K562 (cell line): Measurements from ENCODE around the gene CRIP1. TPM values are rescaled to one million over a fixed set of nuclear protein-coding genes. Genes with fewer than 3 reads are reported as not detected.

Experiments used
- ATAC-seq: fragments of 200-7000 bp; cut with Tn5 transposase; 3 replicates; pipeline ENCODE4 v1.9.1; 2020; ENCODE audit warnings: moderate library complexity
- BruUV-seq: library from RNA; stranded (reverse); fragments of 400-500 nt; replicated peaks from 2 replicates; lab custom pipeline; 2021; lab: Mats Ljungman, UMichigan
- CTCF ChIA-PET: fragments of 300-600 bp; formaldehyde crosslinking; extraction: SDS; loops from one replicate; lab custom pipeline; 2021; ENCODE audit warnings: low intra/inter-chr PET ratio; lab: Yijun Ruan, JAX
- POLR2A ChIA-PET: fragments of 300-600, 350-650 bp; sonication (Branson Sonifier 250); formaldehyde crosslinking; extraction: SDS; loops from one replicate; lab custom pipeline; 2021; ENCODE audit warnings: antibody characterized with exemption, inconsistent platforms; lab: Yijun Ruan, JAX
- DNase-seq, 4 experiments: peaks; one replicate each; pipeline versions ENCODE4 v3.0.0 to v3.0.0-alpha.2; 2011 to 2018; ENCODE audit warnings: low spot score in 3 of 4, mixed read lengths in 3 of 4; ENCODE audit errors: extremely low read depth in 1 of 4
- FAIRE-seq: peaks from 2 replicates; lab custom pipeline; 2011; peaks lifted over from hg19 to GRCh38; lab: Jason Lieb, UNC
- H2AFZ ChIP-seq: 2 replicates; pipeline ENCODE4 v1.6.0; 2011; ENCODE audit warnings: low read depth, low read length, control low read depth, inconsistent platforms
- H3K27ac ChIP-seq: fragments of 200-600 bp; 3 replicates; pipeline ENCODE4 v1.8.0; 2011; ENCODE audit warnings: low read depth, mild to moderate bottlenecking, control low read depth, inconsistent platforms, low read length, moderate library complexity, mixed read lengths; ENCODE audit errors: extremely low read depth
- H3K27me3 ChIP-seq, 2 experiments: fragments of 300-600 bp in 1 of 2; 2 replicates in 1 of 2; 3 replicates in 1 of 2; pipeline versions ENCODE4 v1.6.0 to v1.8.0; 2011; ENCODE audit warnings: inconsistent platforms in 2 of 2, low read length in 2 of 2, mild to moderate bottlenecking in 1 of 2, mixed read lengths in 1 of 2, moderate library complexity in 1 of 2; ENCODE audit not compliant: control insufficient read depth in 2 of 2, insufficient read depth in 2 of 2
- H3K36me3 ChIP-seq: fragments of 300-600 bp; 3 replicates; pipeline ENCODE4 v1.8.0; 2011; ENCODE audit warnings: mild to moderate bottlenecking, low read length, inconsistent platforms; ENCODE audit not compliant: control insufficient read depth, insufficient read depth
- H3K4me1 ChIP-seq, 2 experiments: fragments of 200-600 bp in 1 of 2; replicated peaks in 1 of 2; 2 replicates in 1 of 2; 3 replicates in 1 of 2; pipeline versions ENCODE4 v1.5.1 to v1.8.0; 2011; ENCODE audit warnings: inconsistent platforms in 2 of 2, low read length in 2 of 2, mild to moderate bottlenecking in 1 of 2, mixed read lengths in 1 of 2, moderate library complexity in 1 of 2; ENCODE audit not compliant: control insufficient read depth in 2 of 2, insufficient read depth in 2 of 2
- H3K4me2 ChIP-seq: 2 replicates; pipeline ENCODE4 v1.6.1; 2011; ENCODE audit warnings: low read length, control low read depth, inconsistent platforms, mixed read lengths; ENCODE audit not compliant: insufficient read depth
- H3K4me3 ChIP-seq: fragments of 200-600 bp; sonication (generic), shearing (Covaris generic); 2 replicates; pipeline ENCODE4 v1.5.1; 2016; ENCODE audit warnings: control low read depth, inconsistent platforms
- H3K79me2 ChIP-seq: fragments of 200-600 bp; 3 replicates; pipeline ENCODE4 v1.8.0; 2011; ENCODE audit warnings: low read length, inconsistent platforms; ENCODE audit not compliant: control insufficient read depth, insufficient read depth
- H3K9ac ChIP-seq, 2 experiments: 2 replicates each; pipeline versions ENCODE4 v1.6.0 to v1.6.1; 2011; ENCODE audit warnings: low read depth in 2 of 2, low read length in 2 of 2, control low read depth in 1 of 2, inconsistent platforms in 1 of 2, mild to moderate bottlenecking in 1 of 2, mixed read lengths in 1 of 2; ENCODE audit not compliant: insufficient read depth in 1 of 2
- H3K9me1 ChIP-seq: one replicate; pipeline ENCODE4 v1.6.0; 2011; ENCODE audit warnings: inconsistent platforms, mild to moderate bottlenecking, low read length, moderate library complexity; ENCODE audit not compliant: control insufficient read depth, insufficient read depth
- H3K9me3 ChIP-seq: replicated peaks from 2 replicates; pipeline ENCODE4 v1.5.1; 2011; ENCODE audit warnings: low read depth, low read length, inconsistent platforms; ENCODE audit not compliant: control insufficient read depth, insufficient read depth
- H4K20me1 ChIP-seq: replicated peaks from 2 replicates; pipeline ENCODE4 v1.6.1; 2011; ENCODE audit warnings: low read length, inconsistent platforms, mixed read lengths; ENCODE audit not compliant: control insufficient read depth, insufficient read depth
- CREB1 ChIP-seq, 2 experiments: sonication (generic) in 1 of 2; formaldehyde crosslinking in 1 of 2; IDR thresholded peaks; 2 replicates each; pipeline versions ENCODE4 v1.6.1 to v1.8.0; 2012 to 2022; ENCODE audit warnings: inconsistent platforms in 1 of 2, mild to moderate bottlenecking in 1 of 2, missing genetic modification reagents in 1 of 2, moderate library complexity in 1 of 2
- FOXA3 ChIP-seq, 2 experiments: fragments of 450-650 bp in 1 of 2; sonication (generic) in 1 of 2; formaldehyde crosslinking; IDR thresholded peaks in 1 of 2; conservative IDR thresholded peaks in 1 of 2; 2 replicates each; pipeline versions ENCODE4 v1.4.0 to v1.8.0; 2020 to 2022; ENCODE audit warnings: mild to moderate bottlenecking in 2 of 2, missing genetic modification reagents in 1 of 2
- HDAC1 ChIP-seq, 2 experiments: fragments of 450-650 bp; IDR thresholded peaks; 2 replicates each; pipeline ENCODE4 v1.6.1; 2016 to 2017; ENCODE audit warnings: inconsistent platforms in 1 of 2, mild to moderate bottlenecking in 1 of 2, moderate library complexity in 1 of 2
- IRF9 ChIP-seq: fragments of 450-650 bp; IDR thresholded peaks from 2 replicates; pipeline ENCODE4 v1.6.1; 2016; ENCODE audit warnings: missing biosample characterization, missing genetic modification characterization
- MEF2D ChIP-seq: conservative IDR thresholded peaks from 2 replicates; pipeline ENCODE4 v1.6.1; 2016; ENCODE audit warnings: low read depth, missing genetic modification characterization, missing compliant biosample characterization
- OTX1 ChIP-seq: fragments of 450-650 bp; formaldehyde crosslinking; IDR thresholded peaks from 2 replicates; pipeline ENCODE4 v1.4.0; 2022; ENCODE audit warnings: mild to moderate bottlenecking
- RB1 ChIP-seq: fragments of 450-650 bp; IDR thresholded peaks from 2 replicates; pipeline ENCODE4 v1.6.1; 2017; ENCODE audit warnings: low read depth, mild to moderate bottlenecking
- RREB1 ChIP-seq: fragments of 250-450 bp; sonication (Bioruptor Pico); IDR thresholded peaks from 2 replicates; pipeline ENCODE4 v1.4.0; 2020
- SMAD3 ChIP-seq: fragments of 450-650 bp; formaldehyde crosslinking; conservative IDR thresholded peaks from 2 replicates; pipeline ENCODE4 v1.4.0; 2020; ENCODE audit warnings: mild to moderate bottlenecking
- SMARCC2 ChIP-seq: fragments of 450-650 bp; IDR thresholded peaks from 2 replicates; pipeline ENCODE4 v1.6.1; 2017; ENCODE audit warnings: antibody characterized with exemption, moderate library complexity, mild to moderate bottlenecking, low read depth
- TAF1 ChIP-seq: IDR thresholded peaks from 2 replicates; pipeline ENCODE4 v1.6.1; 2011; ENCODE audit warnings: mild to moderate bottlenecking, low read length, moderate library complexity; ENCODE audit not compliant: insufficient read depth, control insufficient read depth, severe bottlenecking; ENCODE audit errors: extremely low read depth
- ZNF551 ChIP-seq: fragments of 250-450 bp; sonication (Bioruptor Pico); IDR thresholded peaks from 2 replicates; pipeline ENCODE4 v1.5.0; 2021; ENCODE audit warnings: mild to moderate bottlenecking, moderate library complexity
- WGBS: fragments of 100-300 bp; shearing (Covaris generic); methylation state at CpG from one replicate; pipeline ENCODE4 v1.1.6; 2016; ENCODE audit warnings: low coverage, mixed read lengths; ENCODE audit not compliant: insufficient coverage; ENCODE audit errors: missing lambda C conversion rate; 5-methylcytosine and 5-hydroxymethylcytosine counted together
- in situ Hi-C: fragments of 300-500 bp; cut with MboI; formaldehyde crosslinking; loops from 4 replicates; pipeline ENCODE4 v1.15.0; 2018; ENCODE audit warnings: inconsistent platforms, mixed read lengths
- intact Hi-C: fragments of 100-400 bp; cut with micrococcal nuclease; formaldehyde crosslinking; loops from 2 replicates; pipeline ENCODE4 v1.14.2; 2022
- polyA plus RNA-seq, 8 experiments: library from polyadenylated mRNA; depleted of rRNA in 4 of 8; stranded (reverse) in 5 of 8; unstranded in 3 of 8; fragments of >200 nt; fragmentation: Nextera tagmentation in 2 of 8; fragmentation: Illumina TruSeq in 1 of 8; extraction: Ambion mirVana in 2 of 8; extraction: Trizol in 1 of 8; gene quantifications; 2 replicates each; pipeline versions ENCODE4 v1.2.1 to v1.2.3, GENCODE V29; 2011 to 2014; ENCODE audit warnings: inconsistent platforms in 1 of 8, missing spikeins in 1 of 8
- total RNA-seq, 7 experiments: library from RNA; depleted of rRNA in 6 of 7; stranded (reverse); fragments of >200 nt in 6 of 7; fragmentation: Illumina TruSeq in 2 of 7; extraction: Trizol in 2 of 7; gene quantifications; 2 replicates each; pipeline versions ENCODE4 v1.2.1 to v1.2.3, GENCODE V29; 2011 to 2021; ENCODE audit warnings: low replicate concordance in 1 of 7

CRIP1 gene
- total and polyA plus RNA-seq, 9 of the 15 experiments (the other 6 are each of a cell fraction or from before 2014, with no cell fraction given): 0.11 to 0.58 (median 0.14) TPM; not detected in 6

- Histone ChIP-seq H3K9ac (peak overlapping the region in 1 of 2 experiments; percentile 9; a peak in 1 of 4 replicates), H2AFZ (no peak overlapping the region), H3K9me3 (no peaks in the 10 kb centered on the region), H3K4me1 (peaks cover 0 to 79% of the 10 kb centered on the region in 2 experiments; a peak in 4 of 5 replicates), H3K36me3 (peaks cover 2% of the 10 kb centered on the region; the same call in 1 of the 3 replicates), H4K20me1 (peaks cover 6% of the 10 kb centered on the region), H3K4me3 (no peak overlapping the region), H3K79me2 (peaks cover 5% of the 10 kb centered on the region; the same call in 2 of the 3 replicates), H3K4me2 (no peak overlapping the region), H3K27ac (no peak overlapping the region), H3K9me1 (no peaks in the 10 kb centered on the region), H3K27me3 (no peaks in the 10 kb centered on the region)
- BruUV-seq: no TSS peak
- intact Hi-C loops: no loop called here
- ATAC-seq (no peak), FAIRE-seq (no peak), DNase-seq (no peak)
- in situ Hi-C loops: no loop called here
- ChIA-PET POLR2A (interaction anchor here (1.1 kb wide), 1 partner anchor 18 kb away, joined by 3 read pairs; no protein-coding TSS in a partner anchor), CTCF (no interaction called here)
- WGBS: 88% methylated on average over 8 of the region's 16 CpGs
- TF ChIP-seq CREB1 (IDR thresholded peaks at IDR 0.05) (no peak), CREB1 (CRISPR knock-in tag; IDR thresholded peaks at IDR 0.05) (no peak), IRF9 (tag) (no peak), ZNF551 (CRISPR knock-in tag) (no peak), HDAC1 (IDR thresholded peaks at IDR 0.05) (no peak), RB1 (no peak), RREB1 (CRISPR knock-in tag) (no peak), MEF2D (tag) (no peak), OTX1 (CRISPR knock-in tag) (no peak), FOXA3 (CRISPR knock-in tag; conservative IDR thresholded peaks at IDR 0.05 in 1 of 2, IDR thresholded peaks at IDR 0.05 in 1 of 2) (no peak), TAF1 (no peak), SMARCC2 (no peak), SMAD3 (no peak)
Measured at GRCh38 chr14:105493921-105494605, 7.4 kb downstream of the CRIP1 start.
